HG03196 (cell line): ENCODE measurements around the gene LRBA.
A peak's percentile ranks its signal among the peaks of the same experiment; 100 is the strongest.
"Not testable (repeated sequence)": the region's sequence is repeated elsewhere in the genome, so short reads cannot be mapped to it uniquely, and the experiment has no call there.

Experiments used
- ATAC-seq: cut with Tn5 transposase; IDR thresholded peaks from one replicate; pipeline ENCODE4 v1.9.1; 2021; ENCODE audit not compliant: unreplicated experiment

The LRBA gene

GRCh38 chr4:151015459-151016347 is 619 bp upstream of the LRBA start:
- peak; percentile 68 for ATAC-seq

GRCh38 chr4:151013944-151014343 is 1.1 kb downstream of the LRBA start:
- no peak for ATAC-seq

- no peak for ATAC-seq
Observed at GRCh38 chr4:151013491-151013890, 1.6 kb downstream of the LRBA start.

- no peak for ATAC-seq
Observed at GRCh38 chr4:151012820-151013219, 2.3 kb downstream of the LRBA start.

- ATAC-seq, result no peak
Observed at GRCh38 chr4:151012376-151012775, 2.7 kb downstream of the LRBA start.

GRCh38 chr4:151004222-151004621 is 10.9 kb downstream of the LRBA start:
- no peak for ATAC-seq

- no peak for ATAC-seq
Observed at GRCh38 chr4:151000747-151001429, 14.2 kb downstream of the LRBA start.

GRCh38 chr4:150999086-150999485 is 16.0 kb downstream of the LRBA start:
- ATAC-seq, result no peak

GRCh38 chr4:150997141-150997540 is 17.9 kb downstream of the LRBA start:
- no peak for ATAC-seq

GRCh38 chr4:150994721-150995120 is 20.4 kb downstream of the LRBA start:
- ATAC-seq, result no peak

GRCh38 chr4:150993577-150993976 is 21.5 kb downstream of the LRBA start:
- ATAC-seq, result not testable (repeated sequence)

GRCh38 chr4:150990993-150991392 is 24.1 kb downstream of the LRBA start:
- no peak for ATAC-seq

GRCh38 chr4:150990250-150990649 is 24.8 kb downstream of the LRBA start:
- no peak for ATAC-seq

GRCh38 chr4:150988238-150988637 is 26.8 kb downstream of the LRBA start:
- ATAC-seq, result no peak

GRCh38 chr4:150987204-150987603 is 27.9 kb downstream of the LRBA start:
- no peak for ATAC-seq

GRCh38 chr4:150986085-150986484 is 29.0 kb downstream of the LRBA start:
- no peak for ATAC-seq

- no peak for ATAC-seq
Observed at GRCh38 chr4:150983851-150984250, 31.2 kb downstream of the LRBA start.

- ATAC-seq, result no peak
Observed at GRCh38 chr4:150982557-150983233, 32.4 kb downstream of the LRBA start.

GRCh38 chr4:150978738-150979575 is 36.1 kb downstream of the LRBA start:
- no peak for ATAC-seq

GRCh38 chr4:150976478-150977118 is 38.5 kb downstream of the LRBA start:
- no peak for ATAC-seq
